ENCODE measurements around the gene ZNG1B.
"Not testable (repeated sequence)": the region's sequence is repeated elsewhere in the genome, so short reads cannot be mapped to it uniquely, and the experiment has no call there.

Gene ZNG1B

GRCh38 chr2:113504081-113504480, 66.6 kb downstream of the ZNG1B start:
- not testable (repeated sequence) for DNase-seq

- DNase-seq: not testable (repeated sequence)
These were observed 70.1 kb downstream of the ZNG1B start for GRCh38 chr2:113507394-113508140.

- not testable (repeated sequence) for DNase-seq
These were observed 70.7 kb downstream of the ZNG1B start for GRCh38 chr2:113508187-113508586.

- DNase-seq: not testable (repeated sequence)
These were observed 73.4 kb downstream of the ZNG1B start for GRCh38 chr2:113510913-113511312.

GRCh38 chr2:113511859-113512258, 74.4 kb downstream of the ZNG1B start:
- not testable (repeated sequence) for DNase-seq

- DNase-seq: not testable (repeated sequence)
These were observed 78.0 kb downstream of the ZNG1B start for GRCh38 chr2:113515457-113515856.

GRCh38 chr2:113515995-113516394, 78.5 kb downstream of the ZNG1B start:
- DNase-seq: not testable (repeated sequence)

- not testable (repeated sequence) for DNase-seq
These were observed 79.5 kb downstream of the ZNG1B start for GRCh38 chr2:113517025-113517424.

GRCh38 chr2:113520837-113521236, 83.3 kb downstream of the ZNG1B start:
- DNase-seq: not testable (repeated sequence)

GRCh38 chr2:113521492-113521891, 84.0 kb downstream of the ZNG1B start:
- not testable (repeated sequence) for DNase-seq

GRCh38 chr2:113524986-113525385, 87.5 kb downstream of the ZNG1B start:
- DNase-seq: not testable (repeated sequence)

GRCh38 chr2:113527350-113528045, 90.0 kb downstream of the ZNG1B start:
- DNase-seq: not testable (repeated sequence)

GRCh38 chr2:113528126-113528525, 90.6 kb downstream of the ZNG1B start:
- not testable (repeated sequence) for DNase-seq

- not testable (repeated sequence) for DNase-seq
These were observed 91.4 kb downstream of the ZNG1B start for GRCh38 chr2:113528904-113529303.

- DNase-seq: not testable (repeated sequence)
These were observed 95.5 kb downstream of the ZNG1B start for GRCh38 chr2:113532991-113533390.

- not testable (repeated sequence) for DNase-seq
These were observed 99.1 kb downstream of the ZNG1B start for GRCh38 chr2:113536573-113536972.

- DNase-seq: not testable (repeated sequence)
These were observed 103.3 kb downstream of the ZNG1B start for GRCh38 chr2:113540834-113541203.

- DNase-seq: not testable (repeated sequence)
These were observed 103.9 kb downstream of the ZNG1B start for GRCh38 chr2:113541204-113541975.

GRCh38 chr2:113541976-113542485, 104.5 kb downstream of the ZNG1B start:
- DNase-seq: not testable (repeated sequence)

- not testable (repeated sequence) for DNase-seq
These were observed 105.0 kb downstream of the ZNG1B start for GRCh38 chr2:113542529-113542928.
